Smooth muscle cell (in vitro differentiated cells): ENCODE data around the gene ABCC3. TPM values are rescaled to one million over a fixed set of nuclear protein-coding genes. Genes with fewer than 3 reads are reported as not detected.

Experiments
- DNase-seq: peaks from one replicate; lab custom pipeline; 2025; ENCODE audit not compliant: unreplicated experiment; lab: John Stamatoyannopoulos, UW
- H2AFZ ChIP-seq: fragments of 200-600 bp; sonication (generic); 2 replicates; pipeline ENCODE4 v1.6.0; 2016; ENCODE audit warnings: antibody characterized with exemption, low read depth, mild to moderate bottlenecking
- H3F3A ChIP-seq: fragments of 200-600 bp; sonication (generic); 2 replicates; pipeline ENCODE4 v1.6.0; 2017; ENCODE audit warnings: antibody characterized with exemption, low read depth
- H3K27ac ChIP-seq: fragments of 200-600 bp; sonication (generic); 2 replicates; pipeline ENCODE4 v1.5.1; 2016; ENCODE audit warnings: low read depth, mild to moderate bottlenecking
- H3K27me3 ChIP-seq: fragments of 200-600 bp; sonication (generic); 2 replicates; pipeline ENCODE4 v1.6.1; 2016; ENCODE audit warnings: low read depth, mild to moderate bottlenecking
- H3K36me3 ChIP-seq: fragments of 200-600 bp; sonication (generic); 2 replicates; pipeline ENCODE4 v1.5.1; 2016; ENCODE audit warnings: low read depth
- H3K4me1 ChIP-seq: fragments of 200-600 bp; sonication (generic); 2 replicates; pipeline ENCODE4 v1.5.1; 2016; ENCODE audit warnings: low read depth
- H3K4me2 ChIP-seq: fragments of 200-600 bp; sonication (generic); 2 replicates; pipeline ENCODE4 v1.6.0; 2016; ENCODE audit warnings: mild to moderate bottlenecking
- H3K4me3 ChIP-seq: fragments of 200-600 bp; sonication (generic); 2 replicates; pipeline ENCODE4 v1.5.1; 2016; ENCODE audit warnings: mild to moderate bottlenecking
- H3K79me2 ChIP-seq: fragments of 200-600 bp; sonication (generic); 2 replicates; pipeline ENCODE4 v1.6.0; 2016; ENCODE audit warnings: low read depth, mild to moderate bottlenecking
- H3K9ac ChIP-seq: fragments of 200-600 bp; sonication (generic); 2 replicates; pipeline ENCODE4 v1.6.0; 2016; ENCODE audit warnings: low read depth
- H3K9me3 ChIP-seq: fragments of 200-600 bp; sonication (generic); replicated peaks from 2 replicates; pipeline ENCODE4 v1.5.1; 2016; ENCODE audit warnings: low read depth
- H4K20me1 ChIP-seq: fragments of 200-600 bp; sonication (generic); 2 replicates; pipeline ENCODE4 v1.6.0; 2016; ENCODE audit warnings: low read depth
- whole genome bisulfite sequencing: methylation state at CpG from one replicate; pipeline ENCODE4 v1.1.7; 2016; ENCODE audit warnings: low lambda C conversion rate; 5-methylcytosine and 5-hydroxymethylcytosine counted together
- polyA plus RNA-seq: library from polyadenylated mRNA; unstranded; fragments of >200 nt; fragmentation: Nextera tagmentation; extraction: Ambion mirVana; gene quantifications from 2 replicates; pipeline ENCODE4 v1.2.1, GENCODE V29; 2016
- total RNA-seq: library from RNA; depleted of rRNA; stranded (reverse); fragments of >200 nt; gene quantifications from 2 replicates; pipeline ENCODE4 v1.2.3, GENCODE V29; 2014
- TF ChIP-seq, protein P1 (sequence below): fragments of 200-600 bp; sonication (generic); IDR thresholded peaks from 2 replicates; pipeline ENCODE4 v1.5.1; 2017; ENCODE audit warnings: borderline replicate concordance, mild to moderate bottlenecking, antibody characterized with exemption; ENCODE audit not compliant: insufficient read depth, poor library complexity, severe bottlenecking

Gene ABCC3
- total and polyA plus RNA-seq, 2 experiments from 2014 or later: 1.3 TPM

DNA sequence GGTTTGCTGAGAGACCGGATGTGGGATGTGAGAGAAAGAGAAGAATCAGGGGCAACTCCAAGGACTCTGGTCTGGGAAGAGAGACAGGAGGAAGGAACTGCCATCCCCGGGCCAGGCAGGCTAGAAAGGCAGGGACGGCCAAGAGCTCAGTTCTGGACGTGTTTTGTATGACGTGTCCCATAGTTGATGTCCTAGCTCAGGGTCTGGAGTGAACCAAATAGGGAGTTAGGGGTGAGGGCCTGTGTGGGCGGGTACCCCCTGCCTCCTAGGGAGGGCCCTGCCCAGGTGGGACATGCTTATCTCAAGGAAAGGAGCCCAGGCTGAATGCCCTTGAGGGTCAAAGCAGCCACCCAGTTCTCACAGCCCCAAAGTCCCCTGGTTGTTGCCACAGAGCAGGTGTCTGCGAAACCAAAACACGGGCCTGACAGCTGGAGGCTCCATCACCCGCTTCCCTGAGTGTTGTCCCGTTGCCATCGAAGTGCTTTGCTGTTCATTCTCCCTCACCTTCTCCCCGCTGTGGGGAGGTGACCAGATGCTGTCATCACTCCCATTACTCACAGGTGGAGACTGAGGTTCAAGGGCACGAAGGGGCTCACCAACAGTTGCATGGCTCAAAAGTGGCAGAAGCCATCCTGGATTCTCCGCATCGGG, 7.5 kb downstream of the ABCC3 start:
- H3K4me1 ChIP-seq: peaks cover 18% of the 10 kb centered on the region
- no peaks in the 10 kb centered on the region for H3K79me2 ChIP-seq
- TF ChIP-seq, protein P1, sequence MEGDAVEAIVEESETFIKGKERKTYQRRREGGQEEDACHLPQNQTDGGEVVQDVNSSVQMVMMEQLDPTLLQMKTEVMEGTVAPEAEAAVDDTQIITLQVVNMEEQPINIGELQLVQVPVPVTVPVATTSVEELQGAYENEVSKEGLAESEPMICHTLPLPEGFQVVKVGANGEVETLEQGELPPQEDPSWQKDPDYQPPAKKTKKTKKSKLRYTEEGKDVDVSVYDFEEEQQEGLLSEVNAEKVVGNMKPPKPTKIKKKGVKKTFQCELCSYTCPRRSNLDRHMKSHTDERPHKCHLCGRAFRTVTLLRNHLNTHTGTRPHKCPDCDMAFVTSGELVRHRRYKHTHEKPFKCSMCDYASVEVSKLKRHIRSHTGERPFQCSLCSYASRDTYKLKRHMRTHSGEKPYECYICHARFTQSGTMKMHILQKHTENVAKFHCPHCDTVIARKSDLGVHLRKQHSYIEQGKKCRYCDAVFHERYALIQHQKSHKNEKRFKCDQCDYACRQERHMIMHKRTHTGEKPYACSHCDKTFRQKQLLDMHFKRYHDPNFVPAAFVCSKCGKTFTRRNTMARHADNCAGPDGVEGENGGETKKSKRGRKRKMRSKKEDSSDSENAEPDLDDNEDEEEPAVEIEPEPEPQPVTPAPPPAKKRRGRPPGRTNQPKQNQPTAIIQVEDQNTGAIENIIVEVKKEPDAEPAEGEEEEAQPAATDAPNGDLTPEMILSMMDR: no peak
- no peaks in the 10 kb centered on the region for H4K20me1 ChIP-seq
- no peaks in the 10 kb centered on the region for H3K27me3 ChIP-seq
- H3K36me3 ChIP-seq: no peaks in the 10 kb centered on the region
- WGBS: 99% methylated on average over 15 of the region's 15 CpGs
- H2AFZ ChIP-seq: no peak overlapping the region
- H3K27ac ChIP-seq: no peak overlapping the region
- H3F3A ChIP-seq: peaks cover 25% of the 10 kb centered on the region
- H3K4me2 ChIP-seq: no peak overlapping the region
- no peaks in the 10 kb centered on the region for H3K9me3 ChIP-seq
- no peak overlapping the region for H3K4me3 ChIP-seq
- H3K9ac ChIP-seq: no peak overlapping the region
- no peak for DNase-seq

DNA sequence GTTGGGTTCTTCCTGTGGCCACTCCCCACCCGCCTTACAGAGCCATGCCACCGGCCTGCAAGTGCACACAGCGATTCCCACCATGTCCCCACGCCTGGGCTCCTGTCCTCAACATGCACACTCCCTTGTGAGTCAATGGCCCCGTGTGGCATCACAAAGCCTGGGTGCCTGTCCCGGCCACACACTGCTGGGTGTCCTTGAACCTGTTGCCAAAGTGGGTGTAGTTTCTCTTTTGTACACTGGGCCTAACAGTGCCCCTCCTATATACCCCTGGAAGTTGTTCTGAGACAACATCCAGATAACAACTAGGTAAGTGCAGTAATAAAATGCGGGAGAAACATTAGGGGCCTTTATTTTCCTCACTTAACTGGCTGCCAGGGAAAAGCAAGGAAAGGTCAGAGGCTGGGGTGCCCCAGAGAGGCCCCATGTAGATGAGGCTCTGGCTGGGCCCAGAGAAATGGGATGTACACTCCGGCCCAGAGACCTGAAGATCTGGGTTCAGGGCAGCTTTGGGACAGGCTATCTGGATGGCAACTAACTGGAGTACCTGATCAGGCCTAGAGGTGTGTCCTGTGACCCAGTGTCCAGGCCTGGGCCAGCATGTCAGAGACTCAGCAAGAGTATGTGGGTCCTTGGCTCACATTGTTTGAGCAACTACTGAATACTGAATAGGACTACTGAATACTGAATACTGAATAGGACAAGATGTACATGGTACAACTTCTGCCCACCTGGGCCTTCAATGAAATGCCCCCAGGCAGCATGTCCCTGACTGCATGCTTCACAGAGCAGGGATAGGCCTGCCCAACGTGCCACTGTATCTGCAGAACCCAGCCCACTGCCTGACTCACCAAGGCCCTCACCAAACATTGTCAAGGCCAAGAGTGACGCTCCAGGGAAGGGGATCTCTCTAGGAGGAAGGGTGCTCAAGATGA, 8.3 kb downstream of the ABCC3 start:
- H3K4me2 ChIP-seq: no peak overlapping the region
- no peaks in the 10 kb centered on the region for H4K20me1 ChIP-seq
- 81% methylated on average over 10 of the region's 10 CpGs for WGBS
- no peak overlapping the region for H2AFZ ChIP-seq
- no peaks in the 10 kb centered on the region for H3K36me3 ChIP-seq
- H3K79me2 ChIP-seq: no peaks in the 10 kb centered on the region
- H3K4me3 ChIP-seq: no peak overlapping the region
- no peak overlapping the region for H3K9ac ChIP-seq
- TF ChIP-seq, protein P1: no peak
- no peak overlapping the region for H3K27ac ChIP-seq
- no peaks in the 10 kb centered on the region for H3K27me3 ChIP-seq
- peaks cover 21% of the 10 kb centered on the region for H3F3A ChIP-seq
- H3K4me1 ChIP-seq: peaks cover 18% of the 10 kb centered on the region
- H3K9me3 ChIP-seq: no peaks in the 10 kb centered on the region
- DNase-seq: no peak

DNA sequence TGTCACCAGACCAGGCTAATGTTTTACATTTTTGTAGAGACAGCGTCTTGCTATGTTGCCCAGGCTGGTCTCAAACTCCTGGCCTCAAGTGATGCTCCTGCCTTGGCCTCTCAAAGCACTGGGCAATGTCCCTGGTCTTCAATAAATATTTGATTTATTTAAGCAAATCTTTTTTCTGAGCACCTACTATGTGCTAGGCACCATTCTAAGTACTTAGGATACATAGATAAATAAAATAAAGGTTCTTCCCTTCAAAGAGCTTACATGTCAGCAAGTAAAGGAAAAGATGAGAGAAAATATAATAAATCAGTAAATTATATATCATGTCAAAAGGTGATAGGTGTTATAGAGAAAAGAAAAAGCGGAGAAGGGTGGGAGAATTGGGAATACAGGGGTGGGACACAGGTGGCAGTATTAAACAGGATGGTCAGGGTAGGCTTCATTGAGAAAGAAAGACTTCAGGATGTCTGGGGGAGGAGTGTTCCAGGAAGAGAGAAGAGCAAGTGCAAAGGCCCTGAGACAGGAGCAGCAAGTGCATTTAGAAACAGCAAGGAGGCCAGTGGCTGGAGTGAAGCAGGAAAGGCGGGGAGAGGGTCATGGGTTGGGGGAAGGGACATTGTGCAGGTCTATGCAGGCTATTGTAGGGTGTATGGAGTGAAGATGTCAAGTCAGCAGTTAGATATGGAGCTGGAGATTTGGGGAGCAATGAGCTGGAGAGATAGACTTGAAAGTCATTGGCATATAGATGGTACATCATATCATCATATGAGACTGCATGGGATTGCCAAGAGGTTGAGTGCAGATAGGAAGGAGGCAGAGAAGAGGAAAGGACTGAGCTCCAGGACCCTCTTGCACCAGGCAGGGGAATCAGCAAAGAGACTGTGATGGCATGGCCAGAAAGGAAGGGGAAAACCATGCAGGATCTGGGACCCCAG, 11.3 kb downstream of the ABCC3 start:
- TF ChIP-seq, protein P1: no peak
- Histone ChIP-seq H3K9me3 (no peaks in the 10 kb centered on the region), H3K27ac (no peak overlapping the region), H3K4me2 (no peak overlapping the region), H3K9ac (no peak overlapping the region), H4K20me1 (no peaks in the 10 kb centered on the region), H3K4me1 (peaks cover 7% of the 10 kb centered on the region), H3K4me3 (no peak overlapping the region), H3F3A (no peaks in the 10 kb centered on the region), H3K27me3 (no peaks in the 10 kb centered on the region), H3K36me3 (no peaks in the 10 kb centered on the region), H2AFZ (no peak overlapping the region), H3K79me2 (no peaks in the 10 kb centered on the region)
- DNase-seq: no peak
- 90% methylated on average over 3 of the region's 3 CpGs for WGBS
